Osteoblast (primary cell): ENCODE data around the gene PGAM1. TPM values are rescaled to one million over a fixed set of nuclear protein-coding genes. Genes with fewer than 3 reads are reported as not detected.
"Not testable (repeated sequence)": the region's sequence is repeated elsewhere in the genome, so short reads cannot be mapped to it uniquely, and the experiment has no call there.

Experiments
- DNase-seq: peaks from one replicate; pipeline ENCODE4 v3.0.0; 2011; ENCODE audit warnings: low spot score, mixed read lengths; ENCODE audit not compliant: insufficient read length; ENCODE audit errors: missing footprints
- H2AFZ ChIP-seq: 2 replicates; pipeline ENCODE4 v1.6.0; 2011; ENCODE audit warnings: mild to moderate bottlenecking, low read length
- H3K27ac ChIP-seq: 2 replicates; pipeline ENCODE4 v1.5.1; 2011; ENCODE audit warnings: mild to moderate bottlenecking, low read depth, low read length, moderate library complexity
- H3K27me3 ChIP-seq: 2 replicates; pipeline ENCODE4 v1.6.0; 2012; ENCODE audit warnings: mild to moderate bottlenecking, control low read depth, inconsistent platforms, low read length, moderate library complexity; ENCODE audit not compliant: insufficient read depth
- H3K36me3 ChIP-seq: 2 replicates; pipeline ENCODE4 v1.5.1; 2011; ENCODE audit warnings: mild to moderate bottlenecking, low read length, control low read depth, moderate library complexity; ENCODE audit not compliant: insufficient read depth
- H3K4me1 ChIP-seq: 2 replicates; pipeline ENCODE4 v1.5.1; 2011; ENCODE audit warnings: mild to moderate bottlenecking, low read length, control low read depth, moderate library complexity; ENCODE audit not compliant: insufficient read depth
- H3K4me2 ChIP-seq: 2 replicates; pipeline ENCODE4 v1.6.0; 2011; ENCODE audit warnings: mild to moderate bottlenecking, low read length; ENCODE audit not compliant: insufficient read depth
- H3K4me3 ChIP-seq: fragments of 200-600 bp; sonication (generic); 3 replicates; pipeline ENCODE4 v1.5.1; 2012; ENCODE audit warnings: mild to moderate bottlenecking, low read length, inconsistent platforms; ENCODE audit not compliant: insufficient read depth
- H3K79me2 ChIP-seq: 2 replicates; pipeline ENCODE4 v1.6.0; 2012; ENCODE audit warnings: mild to moderate bottlenecking, low read length, control low read depth, inconsistent platforms; ENCODE audit not compliant: insufficient read depth
- H3K9me3 ChIP-seq: 2 replicates; pipeline ENCODE4 v1.5.1; 2011; ENCODE audit warnings: low read depth, low read length, control low read depth
- H4K20me1 ChIP-seq: 2 replicates; pipeline ENCODE4 v1.6.0; 2012; ENCODE audit warnings: mild to moderate bottlenecking, low read length, control low read depth; ENCODE audit not compliant: insufficient read depth
- total RNA-seq: library from RNA; depleted of rRNA; stranded (reverse); fragments of >200 nt; gene quantifications from 2 replicates; pipeline ENCODE4 v1.2.3, GENCODE V29; 2012
- TF ChIP-seq, protein P1 (sequence below): IDR thresholded peaks from 2 replicates; pipeline ENCODE4 v1.5.1; 2011; ENCODE audit warnings: mild to moderate bottlenecking, low read depth, low read length, moderate library complexity; ENCODE audit errors: extremely low read depth

Gene PGAM1
- total RNA-seq, 1 donor: 330 TPM

DNA sequence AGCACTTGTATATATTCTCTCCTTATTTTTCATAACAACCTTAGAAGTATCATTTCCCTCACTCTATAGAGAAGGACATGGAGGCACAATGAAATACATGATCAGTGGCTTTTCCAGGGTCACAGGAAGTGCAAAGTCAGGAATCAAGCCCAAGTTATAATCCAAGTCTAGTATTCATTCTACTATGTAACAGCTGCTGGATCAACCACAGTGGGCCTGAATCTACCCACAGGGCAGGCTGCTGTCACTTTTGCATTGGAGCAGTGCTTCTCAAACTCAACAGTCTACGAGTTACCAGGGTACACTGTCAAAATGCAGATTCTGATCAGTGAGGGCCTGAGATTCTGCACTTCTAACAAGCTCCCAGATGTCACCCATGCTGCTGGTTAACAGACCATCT lies 38.2 kb downstream of the PGAM1 start:
- H3K9me3 ChIP-seq: no peaks in the 10 kb centered on the region
- TF ChIP-seq, protein P1, sequence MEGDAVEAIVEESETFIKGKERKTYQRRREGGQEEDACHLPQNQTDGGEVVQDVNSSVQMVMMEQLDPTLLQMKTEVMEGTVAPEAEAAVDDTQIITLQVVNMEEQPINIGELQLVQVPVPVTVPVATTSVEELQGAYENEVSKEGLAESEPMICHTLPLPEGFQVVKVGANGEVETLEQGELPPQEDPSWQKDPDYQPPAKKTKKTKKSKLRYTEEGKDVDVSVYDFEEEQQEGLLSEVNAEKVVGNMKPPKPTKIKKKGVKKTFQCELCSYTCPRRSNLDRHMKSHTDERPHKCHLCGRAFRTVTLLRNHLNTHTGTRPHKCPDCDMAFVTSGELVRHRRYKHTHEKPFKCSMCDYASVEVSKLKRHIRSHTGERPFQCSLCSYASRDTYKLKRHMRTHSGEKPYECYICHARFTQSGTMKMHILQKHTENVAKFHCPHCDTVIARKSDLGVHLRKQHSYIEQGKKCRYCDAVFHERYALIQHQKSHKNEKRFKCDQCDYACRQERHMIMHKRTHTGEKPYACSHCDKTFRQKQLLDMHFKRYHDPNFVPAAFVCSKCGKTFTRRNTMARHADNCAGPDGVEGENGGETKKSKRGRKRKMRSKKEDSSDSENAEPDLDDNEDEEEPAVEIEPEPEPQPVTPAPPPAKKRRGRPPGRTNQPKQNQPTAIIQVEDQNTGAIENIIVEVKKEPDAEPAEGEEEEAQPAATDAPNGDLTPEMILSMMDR: no peak
- H3K27ac ChIP-seq: peak overlapping the region; percentile 32
- H3K79me2 ChIP-seq: peaks cover 5% of the 10 kb centered on the region
- no peak overlapping the region for H2AFZ ChIP-seq
- H3K36me3 ChIP-seq: peaks cover 94% of the 10 kb centered on the region
- DNase-seq: no peak
- H4K20me1 ChIP-seq: peaks cover 10% of the 10 kb centered on the region
- H3K4me1 ChIP-seq: peaks cover 4% of the 10 kb centered on the region
- no peaks in the 10 kb centered on the region for H3K27me3 ChIP-seq
- H3K4me3 ChIP-seq: no peak overlapping the region
- no peak overlapping the region for H3K4me2 ChIP-seq

DNA sequence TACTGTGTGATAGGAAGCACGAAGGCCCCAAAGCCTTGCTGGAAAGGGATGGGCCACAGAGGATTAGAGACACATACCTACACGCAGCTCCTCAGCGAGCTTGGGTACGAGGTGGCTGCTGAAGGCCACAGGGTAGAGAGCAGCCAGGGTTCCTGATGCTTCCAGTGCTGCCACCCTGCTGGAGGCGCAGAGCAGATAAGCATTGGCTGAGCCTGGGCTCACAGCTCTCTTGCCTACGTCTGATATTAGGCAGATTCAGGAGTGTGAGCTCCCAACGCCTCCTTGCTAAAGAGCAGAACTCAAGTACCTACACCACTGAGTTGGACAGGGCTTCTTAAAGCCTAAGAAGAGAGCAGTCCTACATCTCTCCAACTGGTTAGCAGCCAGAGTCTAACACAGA lies 40.0 kb downstream of the PGAM1 start:
- H3K4me3 ChIP-seq: no peak overlapping the region
- H3K36me3 ChIP-seq: peaks cover 93% of the 10 kb centered on the region
- peaks cover 3% of the 10 kb centered on the region for H3K79me2 ChIP-seq
- H3K4me1 ChIP-seq: peaks cover 4% of the 10 kb centered on the region
- TF ChIP-seq, protein P1: no peak
- H3K27me3 ChIP-seq: no peaks in the 10 kb centered on the region
- DNase-seq: no peak
- no peaks in the 10 kb centered on the region for H3K9me3 ChIP-seq
- H2AFZ ChIP-seq: no peak overlapping the region
- no peak overlapping the region for H3K4me2 ChIP-seq
- no peak overlapping the region for H3K27ac ChIP-seq
- H4K20me1 ChIP-seq: peaks cover 9% of the 10 kb centered on the region

DNA sequence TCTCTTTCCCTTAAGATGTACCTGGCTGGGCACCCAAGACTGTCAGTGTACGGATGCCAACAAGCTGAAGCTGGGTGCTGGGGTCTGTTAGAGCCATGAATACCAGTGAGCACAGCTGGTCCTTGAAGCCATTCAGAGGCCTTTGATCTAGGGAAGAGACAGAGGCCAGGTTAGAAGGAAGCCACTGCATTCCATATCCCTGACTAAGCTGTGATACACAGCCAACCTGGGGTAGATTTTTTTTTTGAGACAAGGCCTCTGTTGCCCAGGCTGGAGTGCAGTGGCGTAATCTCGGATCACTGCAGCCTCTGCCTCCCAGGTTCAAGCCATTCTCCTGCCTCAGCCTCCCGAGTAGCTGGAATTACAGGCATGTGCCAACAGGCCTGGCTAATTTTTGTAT lies 40.8 kb downstream of the PGAM1 start:
- no peak overlapping the region for H2AFZ ChIP-seq
- peaks cover 4% of the 10 kb centered on the region for H3K79me2 ChIP-seq
- peaks cover 8% of the 10 kb centered on the region for H4K20me1 ChIP-seq
- no peak overlapping the region for H3K27ac ChIP-seq
- peak; percentile 54 for DNase-seq
- H3K4me2 ChIP-seq: no peak overlapping the region
- TF ChIP-seq, protein P1: no peak
- peaks cover 4% of the 10 kb centered on the region for H3K4me1 ChIP-seq
- H3K9me3 ChIP-seq: no peaks in the 10 kb centered on the region
- no peaks in the 10 kb centered on the region for H3K27me3 ChIP-seq
- H3K4me3 ChIP-seq: no peak overlapping the region
- H3K36me3 ChIP-seq: peaks cover 93% of the 10 kb centered on the region

DNA sequence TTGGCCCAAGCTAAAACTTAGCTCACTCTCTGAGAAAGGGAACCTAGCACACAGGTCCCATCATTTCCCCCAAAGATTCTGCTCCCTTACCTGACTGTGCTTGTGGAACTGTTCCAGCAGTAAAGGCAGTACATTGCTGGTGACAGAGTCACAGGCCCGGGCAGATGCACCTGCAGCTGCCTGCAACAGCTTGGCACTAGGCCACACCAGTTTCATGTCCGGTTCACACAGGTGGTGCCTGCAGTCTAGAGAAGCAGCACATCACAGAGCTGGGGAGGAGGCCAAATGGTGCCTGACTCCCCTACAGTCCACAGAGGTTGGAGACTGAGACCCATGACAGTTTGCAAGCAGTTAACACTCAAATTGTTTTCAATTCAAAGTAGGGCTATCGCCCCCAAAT lies 42.2 kb downstream of the PGAM1 start:
- H3K36me3 ChIP-seq: peaks cover 93% of the 10 kb centered on the region
- no peak overlapping the region for H3K4me3 ChIP-seq
- H3K4me1 ChIP-seq: peaks cover 4% of the 10 kb centered on the region
- no peak overlapping the region for H3K4me2 ChIP-seq
- peaks cover 8% of the 10 kb centered on the region for H4K20me1 ChIP-seq
- peaks cover 2% of the 10 kb centered on the region for H3K79me2 ChIP-seq
- H3K27ac ChIP-seq: no peak overlapping the region
- TF ChIP-seq, protein P1: no peak
- H3K27me3 ChIP-seq: no peaks in the 10 kb centered on the region
- H3K9me3 ChIP-seq: no peaks in the 10 kb centered on the region
- no peak overlapping the region for H2AFZ ChIP-seq
- DNase-seq: no peak

DNA sequence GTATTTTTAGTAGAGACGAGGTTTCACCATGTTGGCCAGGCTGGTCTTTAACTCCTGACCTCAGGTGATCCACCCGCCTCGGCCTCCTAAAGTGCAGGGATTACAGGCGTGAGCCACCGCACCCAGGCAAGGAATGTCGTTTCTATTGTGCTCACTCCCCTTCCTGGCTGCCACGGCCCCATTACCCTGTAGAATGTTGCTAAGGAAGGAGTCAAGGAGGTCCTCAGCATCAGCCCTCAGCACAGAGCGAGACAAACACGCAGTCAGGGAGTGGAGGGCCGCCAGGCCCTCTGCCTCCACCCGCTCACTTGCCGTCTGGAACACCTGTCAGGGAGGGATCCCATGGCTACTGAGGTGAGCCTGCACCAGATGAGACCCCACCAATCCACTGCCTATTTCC lies 42.8 kb downstream of the PGAM1 start:
- H3K27me3 ChIP-seq, H3K4me2 ChIP-seq, H3K4me1 ChIP-seq, H2AFZ ChIP-seq, H3K79me2 ChIP-seq, H3K9me3 ChIP-seq, DNase-seq, H3K27ac ChIP-seq, H4K20me1 ChIP-seq, H3K4me3 ChIP-seq: not testable (repeated sequence)
- H3K36me3 ChIP-seq: peaks cover 93% of the 10 kb centered on the region
